GM19455 (cell line): ENCODE data around the gene LRRC15.

Experiments used
- ATAC-seq: cut with Tn5 transposase; IDR thresholded peaks from one replicate; pipeline ENCODE4 v1.9.1; 2021; ENCODE audit not compliant: unreplicated experiment

LRRC15 gene

GRCh38 chr3:194305356-194306108, 64.0 kb downstream of the LRRC15 start:
- ATAC-seq, result no peak
